ENCODE results near the gene FALEC.

The FALEC gene

DNA sequence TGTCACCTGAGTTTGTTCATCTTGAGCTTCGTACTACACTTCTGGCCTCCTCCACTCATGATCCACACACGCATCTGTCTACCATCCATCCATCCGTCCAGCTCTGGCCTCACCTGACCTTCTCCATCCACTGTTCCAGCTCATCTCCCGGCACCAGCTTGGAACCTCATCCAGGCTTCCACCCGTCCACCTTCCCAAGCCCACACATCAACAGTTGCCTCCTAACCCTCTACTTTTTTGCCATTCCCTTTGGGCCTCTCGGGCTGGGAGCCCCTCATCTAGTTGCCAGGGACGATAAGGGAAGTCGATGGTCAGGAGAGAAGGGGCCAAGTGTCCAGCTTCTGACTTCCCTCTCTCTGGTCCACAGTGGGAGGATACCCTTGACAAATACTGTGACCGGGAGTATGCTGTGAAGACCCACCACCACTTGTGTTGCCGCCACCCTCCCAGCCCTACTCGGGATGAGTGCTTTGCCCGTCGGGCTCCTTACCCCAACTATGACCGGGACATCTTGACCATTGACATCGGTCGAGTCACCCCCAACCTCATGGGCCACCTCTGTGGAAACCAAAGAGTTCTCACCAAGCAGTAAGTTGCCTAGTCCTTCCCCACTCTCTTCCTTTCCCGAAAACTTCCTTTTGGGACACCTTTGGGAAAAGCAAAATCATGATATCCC lies 3.4 kb upstream of the FALEC start:
- no peak overlapping the region for H3K4me3 ChIP-seq (ENCODE audit: low read depth, low read length)
- TF ChIP-seq, protein P1, sequence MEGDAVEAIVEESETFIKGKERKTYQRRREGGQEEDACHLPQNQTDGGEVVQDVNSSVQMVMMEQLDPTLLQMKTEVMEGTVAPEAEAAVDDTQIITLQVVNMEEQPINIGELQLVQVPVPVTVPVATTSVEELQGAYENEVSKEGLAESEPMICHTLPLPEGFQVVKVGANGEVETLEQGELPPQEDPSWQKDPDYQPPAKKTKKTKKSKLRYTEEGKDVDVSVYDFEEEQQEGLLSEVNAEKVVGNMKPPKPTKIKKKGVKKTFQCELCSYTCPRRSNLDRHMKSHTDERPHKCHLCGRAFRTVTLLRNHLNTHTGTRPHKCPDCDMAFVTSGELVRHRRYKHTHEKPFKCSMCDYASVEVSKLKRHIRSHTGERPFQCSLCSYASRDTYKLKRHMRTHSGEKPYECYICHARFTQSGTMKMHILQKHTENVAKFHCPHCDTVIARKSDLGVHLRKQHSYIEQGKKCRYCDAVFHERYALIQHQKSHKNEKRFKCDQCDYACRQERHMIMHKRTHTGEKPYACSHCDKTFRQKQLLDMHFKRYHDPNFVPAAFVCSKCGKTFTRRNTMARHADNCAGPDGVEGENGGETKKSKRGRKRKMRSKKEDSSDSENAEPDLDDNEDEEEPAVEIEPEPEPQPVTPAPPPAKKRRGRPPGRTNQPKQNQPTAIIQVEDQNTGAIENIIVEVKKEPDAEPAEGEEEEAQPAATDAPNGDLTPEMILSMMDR (IDR thresholded peaks at IDR 0.05; ENCODE audit: low read depth, low read length), result no peak

DNA sequence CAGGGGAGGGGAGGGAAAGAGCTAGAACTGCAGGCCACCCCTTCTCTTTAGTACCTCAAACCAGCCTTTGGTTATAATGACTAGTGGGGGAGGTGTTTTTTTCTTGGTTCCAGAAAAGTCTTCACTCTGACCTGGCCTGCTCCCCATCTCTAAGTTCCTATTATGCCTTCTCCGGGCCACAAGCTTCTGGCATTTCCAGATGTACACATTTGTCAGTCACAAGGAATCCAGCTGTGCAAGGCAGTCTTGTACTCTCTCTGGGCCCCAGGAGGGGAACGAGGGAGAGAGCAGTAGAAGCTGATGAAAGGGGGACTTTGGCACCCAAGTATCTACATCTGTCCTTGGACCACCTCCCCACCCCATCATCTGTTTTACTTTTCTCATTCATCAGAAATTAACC lies 2.7 kb upstream of the FALEC start:
- no peak overlapping the region for H3K4me3 ChIP-seq (ENCODE audit: low read depth, low read length)
- TF ChIP-seq, protein P1 (IDR thresholded peaks at IDR 0.05; ENCODE audit: low read depth, low read length), result no peak

- H3K4me3 ChIP-seq (ENCODE audit: low read depth, low read length), result no peak overlapping the region
- TF ChIP-seq, protein P1 (IDR thresholded peaks at IDR 0.05; ENCODE audit: low read depth, low read length), result no peak
Measured at GRCh38 chr1:150513351-150513791, 2.2 kb upstream of the FALEC start.

DNA sequence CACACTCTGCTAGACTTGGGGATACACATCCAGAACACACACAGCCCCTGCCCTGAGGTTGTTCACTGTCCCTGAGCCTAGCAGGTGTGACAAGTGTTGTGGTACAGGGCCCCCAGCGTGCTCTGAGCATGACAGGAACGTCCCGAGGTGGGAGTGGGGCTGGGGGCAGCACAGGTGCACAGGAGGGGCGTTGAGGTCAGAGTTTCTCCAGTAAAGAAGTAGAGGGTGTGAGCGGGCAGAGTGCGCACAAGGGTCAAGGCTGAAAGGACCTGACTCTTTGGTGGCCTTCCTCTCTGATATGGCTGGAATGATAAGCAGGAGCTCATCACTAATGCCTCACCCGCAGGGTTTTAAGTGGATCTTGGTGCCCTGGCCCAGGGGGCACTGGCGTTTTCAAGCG lies 1.3 kb upstream of the FALEC start:
- TF ChIP-seq, protein P1 (IDR thresholded peaks at IDR 0.05; ENCODE audit: low read depth, low read length), result no peak
- H3K4me3 ChIP-seq (ENCODE audit: low read depth, low read length), result no peak overlapping the region

GRCh38 chr1:150514913-150515327 lies 632 bp upstream of the FALEC start:
- TF ChIP-seq, protein P1 (IDR thresholded peaks at IDR 0.05; ENCODE audit: low read depth, low read length), result no peak
- H3K4me3 ChIP-seq (ENCODE audit: low read depth, low read length), result peak overlapping the region; percentile 52

GRCh38 chr1:150516050-150516591 lies 569 bp downstream of the FALEC start:
- TF ChIP-seq, protein P1 (IDR thresholded peaks at IDR 0.05; ENCODE audit: low read depth, low read length), result no peak
- H3K4me3 ChIP-seq (ENCODE audit: low read depth, low read length), result peak overlapping the region; percentile 52

- TF ChIP-seq, protein P1 (IDR thresholded peaks at IDR 0.05; ENCODE audit: low read depth, low read length), result no peak
- H3K4me3 ChIP-seq (ENCODE audit: low read depth, low read length), result peak overlapping the region; percentile 52; the same call in 1 of the 2 replicates
Measured at GRCh38 chr1:150516616-150517015, 1.1 kb downstream of the FALEC start.
